MM.1S (cell line): ENCODE measurements around the gene HPSE2.

Experiments
- DNase-seq: peaks from one replicate; pipeline ENCODE4 v3.0.0-alpha.2; 2015
- H2AFZ ChIP-seq: fragments of 300-600 bp; sonication (generic); 2 replicates; pipeline ENCODE4 v1.6.0; 2016; ENCODE audit warnings: antibody characterized with exemption, low read length
- H3F3A ChIP-seq: fragments of 300-600 bp; sonication (generic); 2 replicates; pipeline ENCODE4 v1.6.1; 2016; ENCODE audit warnings: mild to moderate bottlenecking, antibody characterized with exemption, low read length, moderate library complexity, mixed read lengths; ENCODE audit not compliant: insufficient read depth
- H3K27ac ChIP-seq: fragments of 300-600 bp; sonication (generic); 2 replicates; pipeline ENCODE4 v1.5.1; 2016; ENCODE audit warnings: mild to moderate bottlenecking, low read length
- H3K27me3 ChIP-seq: fragments of 300-600 bp; sonication (generic); replicated peaks from 2 replicates; pipeline ENCODE4 v1.6.0; 2016; ENCODE audit warnings: low read length; ENCODE audit not compliant: insufficient read depth
- H3K36me3 ChIP-seq: fragments of 300-600 bp; sonication (generic); replicated peaks from 2 replicates; pipeline ENCODE4 v1.6.1; 2016; ENCODE audit warnings: mild to moderate bottlenecking, low read length, mixed read lengths; ENCODE audit not compliant: insufficient read depth
- H3K4me1 ChIP-seq: fragments of 300-600 bp; sonication (generic); 2 replicates; pipeline ENCODE4 v1.6.1; 2016; ENCODE audit warnings: low read length, mixed read lengths
- H3K4me2 ChIP-seq: fragments of 300-600 bp; sonication (generic); 2 replicates; pipeline ENCODE4 v1.6.0; 2016; ENCODE audit warnings: low read depth, low read length
- H3K4me3 ChIP-seq: fragments of 300-600 bp; sonication (generic); 2 replicates; pipeline ENCODE4 v1.5.1; 2016; ENCODE audit warnings: low read length, mixed read lengths
- H3K79me2 ChIP-seq: fragments of 300-600 bp; sonication (generic); 2 replicates; pipeline ENCODE4 v1.6.1; 2016; ENCODE audit warnings: mixed run types, low read length, mixed read lengths
- H3K9ac ChIP-seq: fragments of 300-600 bp; sonication (generic); 2 replicates; pipeline ENCODE4 v1.6.1; 2016; ENCODE audit warnings: low read length, mixed read lengths
- H3K9me2 ChIP-seq: fragments of 300-600 bp; sonication (generic); replicated peaks from 2 replicates; pipeline ENCODE4 v1.6.1; 2016; ENCODE audit warnings: mild to moderate bottlenecking, low read length, mixed read lengths; ENCODE audit not compliant: insufficient read depth
- H3K9me3 ChIP-seq: fragments of 300-600 bp; sonication (generic); replicated peaks from 2 replicates; pipeline ENCODE4 v1.6.1; 2016; ENCODE audit warnings: mild to moderate bottlenecking, low read length, mixed read lengths; ENCODE audit not compliant: insufficient read depth
- H4K20me1 ChIP-seq: fragments of 300-600 bp; sonication (generic); 2 replicates; pipeline ENCODE4 v1.6.1; 2016; ENCODE audit warnings: mild to moderate bottlenecking, low read length, moderate library complexity, mixed read lengths; ENCODE audit not compliant: insufficient read depth
- EZH2 ChIP-seq: fragments of 300-600 bp; sonication (generic); optimal IDR thresholded peaks from 2 replicates; pipeline ENCODE3; 2017; ENCODE audit warnings: low read depth, mild to moderate bottlenecking, antibody characterized with exemption, low read length, mixed read lengths
- EZH2phosphoT487 ChIP-seq: fragments of 300-600 bp; sonication (generic); IDR thresholded peaks from 2 replicates; pipeline ENCODE4 v1.6.1; 2018; ENCODE audit warnings: antibody characterized with exemption, low read length
- TF ChIP-seq, protein P1 (sequence below): fragments of 300-600 bp; sonication (generic); IDR thresholded peaks from 2 replicates; pipeline ENCODE4 v1.5.1; 2016; ENCODE audit warnings: antibody characterized with exemption, low read length, mixed read lengths

Gene HPSE2

DNA sequence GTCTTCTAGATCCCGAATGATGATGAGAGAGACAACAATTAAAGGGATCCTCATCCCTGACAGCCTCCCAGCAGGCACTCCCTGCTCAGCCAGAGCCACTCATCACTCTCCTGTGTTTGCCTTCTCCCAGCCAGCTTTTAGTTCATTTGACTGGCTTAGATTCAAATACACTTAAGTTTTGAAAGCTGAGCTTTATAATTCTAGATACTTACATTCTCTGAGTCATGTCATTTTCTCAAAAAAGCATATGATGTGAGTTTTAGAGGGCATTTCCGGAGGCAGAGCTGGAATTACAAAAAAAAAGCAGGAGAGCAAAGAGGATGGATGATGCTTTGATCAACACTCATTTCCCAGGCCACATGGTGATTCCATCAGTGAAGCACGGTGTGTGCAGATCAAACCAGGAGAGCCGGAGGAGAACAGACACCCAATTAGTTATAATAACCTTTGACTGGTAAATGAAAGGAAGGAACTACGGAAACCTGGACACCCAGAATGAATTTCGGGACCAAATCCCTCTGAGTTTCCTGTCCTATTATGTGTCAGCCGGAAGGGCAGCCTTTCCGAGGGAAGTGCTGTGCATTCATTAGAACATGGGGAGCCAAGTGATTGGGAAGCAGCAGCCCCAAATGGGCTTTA lies 707.4 kb downstream of the HPSE2 start:
- Histone ChIP-seq H3K27ac (no peak overlapping the region), H3K4me3 (no peak overlapping the region), H3K4me2 (no peak overlapping the region), H4K20me1 (no peaks in the 10 kb centered on the region), H3K79me2 (no peaks in the 10 kb centered on the region), H2AFZ (no peak overlapping the region), H3F3A (no peaks in the 10 kb centered on the region), H3K9ac (no peak overlapping the region), H3K4me1 (no peaks in the 10 kb centered on the region), H3K36me3 (no peaks in the 10 kb centered on the region), H3K9me3 (no peaks in the 10 kb centered on the region), H3K9me2 (no peaks in the 10 kb centered on the region), H3K27me3 (no peaks in the 10 kb centered on the region)
- DNase-seq, result no peak
- TF ChIP-seq EZH2 (no peak), EZH2phosphoT487 (no peak)
- TF ChIP-seq, protein P1, sequence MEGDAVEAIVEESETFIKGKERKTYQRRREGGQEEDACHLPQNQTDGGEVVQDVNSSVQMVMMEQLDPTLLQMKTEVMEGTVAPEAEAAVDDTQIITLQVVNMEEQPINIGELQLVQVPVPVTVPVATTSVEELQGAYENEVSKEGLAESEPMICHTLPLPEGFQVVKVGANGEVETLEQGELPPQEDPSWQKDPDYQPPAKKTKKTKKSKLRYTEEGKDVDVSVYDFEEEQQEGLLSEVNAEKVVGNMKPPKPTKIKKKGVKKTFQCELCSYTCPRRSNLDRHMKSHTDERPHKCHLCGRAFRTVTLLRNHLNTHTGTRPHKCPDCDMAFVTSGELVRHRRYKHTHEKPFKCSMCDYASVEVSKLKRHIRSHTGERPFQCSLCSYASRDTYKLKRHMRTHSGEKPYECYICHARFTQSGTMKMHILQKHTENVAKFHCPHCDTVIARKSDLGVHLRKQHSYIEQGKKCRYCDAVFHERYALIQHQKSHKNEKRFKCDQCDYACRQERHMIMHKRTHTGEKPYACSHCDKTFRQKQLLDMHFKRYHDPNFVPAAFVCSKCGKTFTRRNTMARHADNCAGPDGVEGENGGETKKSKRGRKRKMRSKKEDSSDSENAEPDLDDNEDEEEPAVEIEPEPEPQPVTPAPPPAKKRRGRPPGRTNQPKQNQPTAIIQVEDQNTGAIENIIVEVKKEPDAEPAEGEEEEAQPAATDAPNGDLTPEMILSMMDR, result no peak

- Histone ChIP-seq H3K4me3 (no peak overlapping the region), H3K27me3 (no peaks in the 10 kb centered on the region)
These were observed 709.7 kb downstream of the HPSE2 start for GRCh38 chr10:98525969-98526368.

GRCh38 chr10:98524124-98524523 lies 711.5 kb downstream of the HPSE2 start:
- Histone ChIP-seq H2AFZ (no peak overlapping the region), H3K9me2 (no peaks in the 10 kb centered on the region), H3K9ac (no peak overlapping the region), H3K4me1 (no peaks in the 10 kb centered on the region), H3F3A (no peaks in the 10 kb centered on the region), H3K4me2 (no peak overlapping the region), H3K36me3 (no peaks in the 10 kb centered on the region), H3K4me3 (no peak overlapping the region), H4K20me1 (no peaks in the 10 kb centered on the region), H3K27me3 (no peaks in the 10 kb centered on the region), H3K79me2 (no peaks in the 10 kb centered on the region), H3K9me3 (no peaks in the 10 kb centered on the region), H3K27ac (no peak overlapping the region)
- no peak for TF ChIP-seq EZH2phosphoT487
- TF ChIP-seq, protein P1, result no peak
- DNase-seq, result no peak

More at GRCh38 chr10:98525969-98526368, 709.7 kb downstream of the HPSE2 start:
- Histone ChIP-seq H3K27ac (no peak overlapping the region), H3F3A (no peaks in the 10 kb centered on the region), H3K9ac (no peak overlapping the region), H3K36me3 (no peaks in the 10 kb centered on the region), H3K4me2 (no peak overlapping the region), H3K4me1 (no peaks in the 10 kb centered on the region), H4K20me1 (no peaks in the 10 kb centered on the region), H3K9me2 (no peaks in the 10 kb centered on the region), H3K79me2 (no peaks in the 10 kb centered on the region), H3K9me3 (no peaks in the 10 kb centered on the region), H2AFZ (no peak overlapping the region)
- no peak for DNase-seq
- TF ChIP-seq EZH2phosphoT487 (no peak), EZH2 (no peak)
- TF ChIP-seq, protein P1, result no peak
